HG03025 (cell line): Measurements from ENCODE around the gene ADARB2.
"Not testable (repeated sequence)": the region's sequence is repeated elsewhere in the genome, so short reads cannot be mapped to it uniquely, and the experiment has no call there.

Experiments used
- ATAC-seq: cut with Tn5 transposase; IDR thresholded peaks from one replicate; pipeline ENCODE4 v1.9.1; 2021; ENCODE audit warnings: mild to moderate bottlenecking, moderate library complexity; ENCODE audit not compliant: unreplicated experiment, low FRiP score

ADARB2 gene

DNA sequence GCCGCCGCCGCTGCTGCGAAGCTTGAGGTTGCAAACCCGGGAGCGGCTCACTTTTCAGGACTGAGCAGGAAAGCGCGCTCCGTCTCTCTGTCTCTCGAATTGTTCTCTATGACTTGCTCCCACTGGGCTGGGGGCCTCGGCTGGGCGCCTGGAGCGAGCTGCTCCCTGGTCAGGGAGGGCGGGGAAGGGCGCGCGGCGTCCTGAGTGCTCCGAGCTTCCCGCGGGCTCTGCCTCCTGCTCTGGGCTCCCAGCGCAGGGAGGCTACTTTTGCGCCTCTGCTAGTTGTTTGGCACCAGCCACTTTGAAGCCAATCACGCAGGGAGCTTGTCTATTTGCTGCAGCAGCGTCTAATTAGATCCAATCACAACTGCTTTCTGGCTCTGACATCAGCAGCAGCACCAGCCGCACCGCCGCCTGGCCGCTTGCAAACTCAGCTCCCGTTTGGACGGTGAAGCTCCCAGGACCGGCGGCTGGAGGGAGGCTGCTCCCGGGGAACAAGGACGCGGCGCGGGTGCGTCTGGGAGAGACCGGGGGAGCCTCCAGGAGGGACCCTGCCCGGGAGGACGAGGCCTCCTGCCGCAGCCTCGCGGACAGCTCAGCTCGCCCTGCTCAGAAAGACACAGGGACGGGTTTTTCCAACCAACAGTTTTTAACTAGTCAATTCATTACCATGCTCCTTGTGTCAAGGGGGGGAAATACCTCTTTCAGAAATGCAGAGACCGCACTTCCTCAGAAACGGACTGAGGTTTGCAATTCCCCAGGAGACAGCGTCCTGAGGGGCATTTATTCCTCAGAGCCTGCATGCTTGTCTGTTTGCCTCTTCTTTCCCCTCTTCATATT lies at the start of gene ADARB2:
TSS of gene ADARB2 (minus strand) at position 304 of the 840 bp plus-strand sequence.
- ATAC-seq = peak; percentile 76

DNA sequence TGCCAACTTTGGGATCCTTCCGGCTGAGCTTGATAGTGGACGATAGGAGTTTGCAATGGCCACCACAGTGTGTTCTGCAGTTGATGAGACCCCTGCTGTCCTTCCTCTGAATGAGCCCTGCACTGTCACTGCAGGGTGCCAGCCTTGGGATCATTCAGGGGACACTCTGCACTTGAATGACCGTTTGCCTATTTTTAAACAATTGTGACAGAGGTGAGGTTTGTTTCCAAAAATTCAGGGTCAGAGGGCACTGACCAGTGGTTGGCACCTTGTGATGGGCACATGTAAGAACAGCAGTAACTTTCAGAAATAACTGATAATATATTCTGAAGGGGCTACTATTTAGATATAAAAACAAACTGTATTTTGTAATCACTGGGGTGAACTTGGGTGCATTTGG lies 48.5 kb upstream of the ADARB2 start:
- no peak for ATAC-seq

- no peak for ATAC-seq
Observed at GRCh38 chr10:1782841-1783240, 45.5 kb upstream of the ADARB2 start.

DNA sequence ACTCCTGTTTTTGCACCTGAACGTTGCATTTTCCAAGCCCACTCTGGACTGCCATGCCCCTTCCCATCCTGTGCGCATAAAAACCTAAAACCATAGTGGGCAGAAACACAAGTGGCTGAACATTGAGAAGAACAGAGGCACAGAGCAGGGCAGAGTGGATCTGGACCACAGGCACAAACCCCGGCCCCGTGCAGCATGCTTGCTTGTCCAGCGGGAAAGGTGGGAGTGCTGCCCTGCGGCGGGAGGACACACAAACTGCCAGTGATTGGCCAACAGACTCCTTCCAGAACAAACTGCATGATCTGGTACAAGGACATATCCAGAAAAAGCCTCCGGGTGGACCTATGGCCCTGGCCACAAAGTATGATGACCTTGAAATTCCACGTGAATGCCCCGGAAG lies 42.5 kb upstream of the ADARB2 start:
- ATAC-seq = no peak

- ATAC-seq = no peak
Observed at GRCh38 chr10:1778375-1778969, 41.1 kb upstream of the ADARB2 start.

DNA sequence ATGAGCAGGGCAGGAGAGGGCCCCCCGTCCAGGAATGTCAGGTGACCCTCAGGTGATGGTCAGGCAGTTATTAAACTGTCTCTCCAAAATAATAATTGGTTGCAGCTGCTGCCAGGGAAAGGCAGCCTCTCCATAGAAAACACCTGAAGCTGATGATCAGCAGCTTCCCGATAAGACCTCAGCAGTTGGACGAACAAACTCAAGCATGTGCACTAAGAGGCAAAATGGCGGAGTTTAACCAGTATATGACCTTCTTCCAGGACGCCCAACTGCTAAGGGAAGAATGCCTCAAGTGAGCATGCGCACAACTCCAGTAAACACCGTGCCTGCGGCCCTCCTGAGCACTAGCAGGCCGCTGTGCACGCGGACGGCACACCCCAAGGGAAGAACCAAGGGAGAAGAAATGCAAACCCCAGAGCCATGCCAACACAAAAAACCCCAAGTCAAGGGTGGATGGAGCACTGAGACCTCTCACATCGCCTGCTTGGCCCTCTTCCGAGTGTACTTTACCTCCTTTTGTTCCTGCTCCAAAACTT lies 38.9 kb upstream of the ADARB2 start:
- ATAC-seq = no peak

DNA sequence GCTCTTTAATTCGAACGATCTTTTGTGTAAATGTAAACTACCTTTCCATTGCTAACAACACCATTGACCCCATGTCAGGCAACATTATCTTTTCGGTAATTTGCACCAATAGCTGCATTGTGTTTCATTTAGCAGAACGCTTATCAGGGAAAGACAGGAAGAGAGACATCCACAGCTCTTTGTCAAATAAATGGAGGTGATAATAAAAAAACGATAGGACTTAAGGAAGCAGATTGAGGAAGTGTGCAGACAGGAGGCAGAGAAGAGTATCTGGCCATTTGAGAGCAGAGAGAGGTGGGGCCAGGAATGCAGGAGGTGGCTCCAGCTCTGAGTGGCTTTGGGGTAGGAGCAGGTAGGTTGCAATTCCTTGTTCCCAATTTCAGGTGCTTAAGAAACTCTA lies 37.5 kb upstream of the ADARB2 start:
- no peak for ATAC-seq

DNA sequence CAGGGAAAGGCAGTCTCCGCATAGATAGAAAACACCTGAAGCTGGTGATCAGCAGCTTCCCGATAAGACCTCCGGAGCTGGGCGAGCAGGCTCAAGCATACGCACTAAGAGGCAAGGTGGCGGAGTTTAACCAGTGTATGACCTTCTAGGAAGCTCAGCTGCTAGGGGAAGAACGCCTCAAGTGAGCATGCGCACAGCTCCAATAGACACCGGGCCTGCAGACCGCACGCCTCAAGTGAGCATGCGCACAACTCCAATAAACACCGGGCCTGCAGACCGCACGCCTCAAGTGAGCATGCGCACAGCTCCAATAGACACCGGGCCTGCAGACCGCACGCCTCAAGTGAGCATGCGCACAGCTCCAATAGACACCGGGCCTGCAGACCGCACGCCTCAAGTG lies 35.9 kb upstream of the ADARB2 start:
- not testable (repeated sequence) for ATAC-seq

DNA sequence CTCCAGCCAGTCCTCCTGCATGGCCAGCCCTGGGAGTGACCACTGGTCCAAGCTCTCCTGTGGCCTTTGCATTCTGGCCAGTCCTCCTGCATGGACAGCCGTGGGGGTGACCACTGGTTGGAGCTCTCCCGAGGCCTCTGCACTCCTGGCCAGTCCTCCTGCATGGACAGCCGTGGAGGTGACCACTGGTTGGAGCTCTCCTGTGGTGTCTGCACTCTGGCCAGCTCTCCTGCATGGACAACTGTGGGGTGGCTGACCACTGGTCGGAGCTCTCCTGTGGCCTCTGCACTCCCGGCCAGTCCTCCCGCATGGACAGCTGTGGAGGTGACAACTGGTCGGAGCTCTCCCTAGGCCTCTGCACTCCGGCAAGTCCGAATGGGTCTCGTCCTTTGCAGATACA lies 28.7 kb upstream of the ADARB2 start:
- no peak for ATAC-seq

GRCh38 chr10:1762076-1762475 lies 24.8 kb upstream of the ADARB2 start:
- ATAC-seq = no peak

DNA sequence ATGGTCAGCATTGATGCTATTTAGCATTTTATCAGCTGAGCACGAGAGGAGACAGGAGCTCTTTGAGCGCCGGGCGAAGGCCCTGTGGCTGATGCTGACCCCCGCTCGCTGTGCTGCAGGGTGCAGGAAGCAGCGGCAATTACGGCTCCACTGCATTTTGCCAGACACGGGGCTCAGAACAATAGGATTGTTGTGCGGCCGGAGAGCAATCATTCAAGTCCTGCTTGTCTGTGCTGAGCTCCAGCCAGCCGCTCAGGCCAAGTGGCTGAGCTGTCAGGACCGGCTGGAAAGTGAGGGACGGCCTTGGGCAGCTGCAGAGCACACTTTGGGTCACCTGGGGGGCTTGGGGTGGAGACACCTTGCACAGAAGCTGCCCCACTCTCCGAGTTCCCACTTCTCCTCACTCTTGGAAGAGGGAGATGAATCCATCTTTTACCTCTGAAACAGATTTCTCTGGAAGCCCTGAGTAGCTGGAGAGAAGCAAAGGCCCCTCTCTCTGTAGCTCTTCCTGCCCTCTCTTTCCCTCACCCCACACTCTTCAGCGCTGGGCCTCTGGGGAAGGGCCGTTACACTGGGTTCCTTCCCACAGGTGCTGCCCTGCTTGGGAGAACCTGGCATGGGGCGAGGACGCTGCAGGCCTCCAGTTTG lies 17.3 kb upstream of the ADARB2 start:
- no peak for ATAC-seq

GRCh38 chr10:1752153-1752552 lies 14.8 kb upstream of the ADARB2 start:
- no peak for ATAC-seq

DNA sequence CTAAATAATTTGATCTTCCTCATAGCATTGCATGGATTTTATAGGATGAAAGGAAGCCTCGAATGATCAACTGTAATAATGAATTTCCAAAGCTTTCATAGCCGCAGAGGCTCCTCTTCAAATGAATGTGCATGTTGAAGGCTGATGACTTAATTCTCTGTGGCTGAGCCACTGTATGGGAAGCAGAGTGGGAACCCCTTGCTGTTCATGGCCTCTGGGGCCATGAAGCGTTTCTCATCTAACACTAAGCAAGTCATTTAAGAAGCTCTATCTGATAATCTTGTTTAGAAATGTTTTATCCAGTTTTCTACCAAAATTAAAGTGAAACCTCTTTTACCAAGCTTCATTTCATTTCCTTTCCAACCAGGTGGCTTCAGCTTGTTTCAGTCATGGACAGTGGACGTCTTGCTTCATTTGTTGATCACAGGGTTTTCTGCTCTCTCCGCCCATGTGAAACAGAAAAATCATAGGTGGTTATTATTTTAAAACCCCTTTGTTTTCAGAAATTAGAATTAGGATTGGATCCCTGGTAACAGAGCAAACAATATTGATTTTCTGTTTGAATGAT lies 10.3 kb upstream of the ADARB2 start:
- ATAC-seq = no peak

- ATAC-seq = no peak
Observed at GRCh38 chr10:1746796-1747195, 9.5 kb upstream of the ADARB2 start.

DNA sequence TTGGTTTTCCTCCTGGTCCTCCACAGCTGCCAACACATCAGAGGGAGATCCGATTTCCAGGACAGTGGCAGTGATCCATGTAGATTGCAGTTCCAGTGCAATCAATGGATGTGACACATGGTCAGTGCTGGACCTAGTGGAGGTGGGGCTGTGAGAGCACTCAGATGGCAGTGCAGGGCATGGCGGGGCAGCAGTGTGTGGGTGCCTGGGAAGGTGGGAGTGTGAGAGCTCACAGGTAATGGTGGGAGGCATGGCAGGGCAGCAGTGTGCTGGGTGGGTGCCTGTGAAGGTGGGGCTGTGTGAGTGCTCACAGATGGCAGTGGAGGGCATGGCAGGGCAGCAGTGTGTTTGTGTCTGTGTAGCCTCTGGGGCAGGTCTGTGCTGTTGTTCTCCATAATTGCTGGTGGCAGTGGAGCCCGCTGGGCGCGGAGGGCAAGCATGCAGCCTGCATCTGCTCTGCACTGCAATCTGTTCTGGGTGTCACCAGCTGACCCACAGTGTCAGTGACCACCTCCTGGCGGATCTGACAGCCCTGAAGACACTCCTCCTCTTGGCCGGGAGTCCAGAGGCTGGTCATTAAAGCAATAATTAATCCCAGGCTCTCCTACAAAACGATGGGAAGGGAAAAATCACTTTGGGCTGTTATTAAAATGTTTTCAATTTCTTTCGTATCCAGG lies 8.6 kb upstream of the ADARB2 start:
- ATAC-seq = no peak

- no peak for ATAC-seq
Observed at GRCh38 chr10:1744524-1744923, 7.2 kb upstream of the ADARB2 start.

GRCh38 chr10:1743141-1743540 lies 5.8 kb upstream of the ADARB2 start:
- no peak for ATAC-seq

GRCh38 chr10:1741450-1741849 lies 4.1 kb upstream of the ADARB2 start:
- no peak for ATAC-seq

- ATAC-seq = no peak
Observed at GRCh38 chr10:1739751-1740150, 2.4 kb upstream of the ADARB2 start.

DNA sequence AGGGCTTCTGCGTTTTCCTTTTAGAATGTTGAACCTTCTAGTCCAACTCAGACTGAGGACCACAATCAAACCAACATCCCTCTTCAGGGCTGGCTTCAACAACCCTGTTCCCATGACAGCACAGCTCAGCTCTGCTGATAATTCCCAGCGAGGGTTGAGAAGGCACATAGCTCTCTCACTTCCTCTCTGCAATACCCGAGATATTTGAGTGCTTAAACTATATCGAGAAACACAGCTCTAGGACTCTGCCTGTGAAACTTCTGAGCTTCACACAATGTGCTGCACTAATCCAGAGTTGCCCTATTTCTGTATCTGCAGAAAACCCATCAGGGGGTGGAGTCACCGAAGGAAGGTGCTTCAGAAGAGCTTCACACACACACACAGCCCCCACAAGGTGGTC lies 1.6 kb upstream of the ADARB2 start:
- peak; percentile 48 for ATAC-seq

GRCh38 chr10:1736972-1737221 lies 428 bp downstream of the ADARB2 start:
- no peak for ATAC-seq
